Endothelial cell of umbilical vein (primary cell): Measurements from ENCODE around the gene EHBP1L1. TPM values are rescaled to one million over a fixed set of nuclear protein-coding genes. Genes with fewer than 3 reads are reported as not detected.

Source experiments
- BruUV-seq: library from RNA; stranded (reverse); fragments of 400-500 nt; replicated peaks from 2 replicates; lab custom pipeline; 2021; lab: Mats Ljungman, UMichigan
- CTCF ChIA-PET: fragments of 300-600, 350-600 bp; sonication (Branson Sonifier 250); formaldehyde crosslinking; loops from one replicate; lab custom pipeline; 2021; ENCODE audit warnings: antibody characterized with exemption, inconsistent platforms; lab: Charles Lee
- POLR2A ChIA-PET: fragments of 300-600, 350-600 bp; sonication (Branson Sonifier 250); formaldehyde crosslinking; loops from one replicate; lab custom pipeline; 2021; ENCODE audit warnings: antibody characterized with exemption, inconsistent platforms; lab: Charles Lee
- DNase-seq: peaks from one replicate; pipeline ENCODE4 v3.0.0-alpha.2; 2011; ENCODE audit warnings: low read depth, low spot score
- FAIRE-seq: peaks from 2 replicates; lab custom pipeline; 2011; peaks lifted over from hg19 to GRCh38; lab: Jason Lieb, UNC
- H2AFZ ChIP-seq: 2 replicates; pipeline ENCODE4 v1.6.0; 2012; ENCODE audit warnings: low read depth, low read length, control low read depth, inconsistent platforms
- H3K27ac ChIP-seq: 2 replicates; pipeline ENCODE4 v1.5.1; 2011; ENCODE audit warnings: low read depth, mild to moderate bottlenecking, control low read depth, low read length, moderate library complexity; ENCODE audit not compliant: insufficient read depth
- H3K27me3 ChIP-seq, 2 experiments: 2 replicates each; pipeline versions ENCODE4 v1.6.0 to v1.6.1; 2011; ENCODE audit warnings: low read length in 2 of 2, mixed read lengths in 1 of 2; ENCODE audit not compliant: control insufficient read depth in 2 of 2, insufficient read depth in 2 of 2
- H3K36me3 ChIP-seq, 2 experiments: 2 replicates in 1 of 2; 3 replicates in 1 of 2; pipeline ENCODE4 v1.5.1; 2011; ENCODE audit warnings: low read length in 2 of 2, mild to moderate bottlenecking in 1 of 2, moderate library complexity in 1 of 2; ENCODE audit not compliant: control insufficient read depth in 2 of 2, insufficient read depth in 2 of 2; ENCODE audit errors: extremely low read depth in 1 of 2
- H3K4me1 ChIP-seq: 3 replicates; pipeline ENCODE4 v1.5.1; 2011; ENCODE audit warnings: mild to moderate bottlenecking, low read length; ENCODE audit not compliant: control insufficient read depth, insufficient read depth; ENCODE audit errors: extremely low read depth
- H3K4me2 ChIP-seq: 2 replicates; pipeline ENCODE4 v1.6.1; 2011; ENCODE audit warnings: low read length, control low read depth, mixed read lengths; ENCODE audit not compliant: insufficient read depth
- H3K4me3 ChIP-seq, 3 experiments: fragments of 200-600 bp in 1 of 3; sonication (generic), shearing (Covaris generic) in 1 of 3; replicated peaks in 1 of 3; 2 replicates each; pipeline ENCODE4 v1.5.1; 2011 to 2016; ENCODE audit warnings: control low read depth in 3 of 3, low read length in 3 of 3, mild to moderate bottlenecking in 2 of 3, inconsistent platforms in 1 of 3, low read depth in 1 of 3, moderate library complexity in 1 of 3; ENCODE audit not compliant: insufficient read depth in 1 of 3
- H3K79me2 ChIP-seq: 2 replicates; pipeline ENCODE4 v1.6.0; 2012; ENCODE audit warnings: low read length, inconsistent platforms; ENCODE audit not compliant: control insufficient read depth, insufficient read depth
- H3K9ac ChIP-seq: replicated peaks from 2 replicates; pipeline ENCODE3; 2011; ENCODE audit warnings: low read length, control low read depth; ENCODE audit not compliant: insufficient read depth; ENCODE audit errors: extremely low read depth
- H3K9me1 ChIP-seq: replicated peaks from 3 replicates; pipeline ENCODE4 v1.6.0; 2011; ENCODE audit warnings: mild to moderate bottlenecking, low read length; ENCODE audit not compliant: control insufficient read depth, insufficient read depth; ENCODE audit errors: extremely low read depth
- H3K9me3 ChIP-seq: replicated peaks from 2 replicates; pipeline ENCODE4 v1.5.1; 2012; ENCODE audit warnings: low read length, inconsistent platforms; ENCODE audit not compliant: control insufficient read depth, insufficient read depth
- H4K20me1 ChIP-seq: replicated peaks from 2 replicates; pipeline ENCODE3; 2011; ENCODE audit warnings: mild to moderate bottlenecking, low read length; ENCODE audit not compliant: control insufficient read depth, insufficient read depth; ENCODE audit errors: extremely low read depth
- CTCF ChIP-seq, 2 donors: IDR thresholded peaks; 1 replicate in 1 of 2; 2 replicates in 1 of 2; pipeline ENCODE4 v1.5.1; 2011; ENCODE audit warnings: low read length in 2 of 2, mild to moderate bottlenecking in 2 of 2, moderate library complexity in 2 of 2, control low read depth in 1 of 2, inconsistent platforms in 1 of 2, low read depth in 1 of 2; ENCODE audit not compliant: insufficient read depth in 1 of 2; ENCODE audit errors: extremely low read depth in 1 of 2
- EZH2 ChIP-seq: IDR thresholded peaks from 2 replicates; pipeline ENCODE4 v1.6.1; 2012; ENCODE audit warnings: borderline replicate concordance, low read depth, mild to moderate bottlenecking, moderate library complexity, low read length, inconsistent platforms; ENCODE audit not compliant: severe bottlenecking
- FOS ChIP-seq: IDR thresholded peaks from 2 replicates; pipeline ENCODE4 v1.6.1; 2011; ENCODE audit warnings: mild to moderate bottlenecking, low read length, moderate library complexity, borderline replicate concordance; ENCODE audit not compliant: insufficient read depth
- GATA2 ChIP-seq: IDR thresholded peaks from 2 replicates; pipeline ENCODE4 v1.7.0; 2011; ENCODE audit warnings: low read depth, mild to moderate bottlenecking, moderate library complexity, mixed read lengths, low read length; ENCODE audit not compliant: insufficient read length, insufficient read depth
- JUN ChIP-seq: IDR thresholded peaks from 2 replicates; pipeline ENCODE4 v1.6.1; 2011; ENCODE audit warnings: borderline replicate concordance, low read depth; ENCODE audit not compliant: insufficient read length, insufficient read depth
- MYC ChIP-seq: IDR thresholded peaks from one replicate; pipeline ENCODE4 v1.6.1; 2011; ENCODE audit warnings: mild to moderate bottlenecking, low read depth, low read length
- POLR2A ChIP-seq: IDR thresholded peaks from 2 replicates; pipeline ENCODE4 v1.6.1; 2012; ENCODE audit warnings: low read depth, mild to moderate bottlenecking, control low read depth, low read length
- POLR2AphosphoS5 ChIP-seq: IDR thresholded peaks from 2 replicates; pipeline ENCODE4 v1.6.1; 2012; ENCODE audit warnings: low read depth, mild to moderate bottlenecking, control low read depth, low read length, moderate library complexity; ENCODE audit not compliant: insufficient read depth
- dilution Hi-C: fragments of 300-500 bp; cut with MboI; formaldehyde crosslinking; loops from one replicate; pipeline ENCODE4 v1.15.0; 2019; ENCODE audit warnings: low sequenced_read_pairs; ENCODE audit not compliant: extremely low pct_ligation_motif_present
- intact Hi-C: fragments of 100-400 bp; cut with micrococcal nuclease; formaldehyde crosslinking; loops from one replicate; pipeline ENCODE4 v1.10.0; 2022
- polyA plus RNA-seq, 4 experiments: library from polyadenylated mRNA; depleted of rRNA in 3 of 4; stranded (reverse) in 3 of 4; unstranded in 1 of 4; fragments of >200 nt; gene quantifications; 2 replicates each; pipeline versions ENCODE4 v1.2.1 to v1.2.3, GENCODE V29; 2011 to 2012; ENCODE audit warnings: missing spikeins in 1 of 4
- total RNA-seq: library from RNA; stranded (reverse); gene quantifications from 2 replicates; pipeline ENCODE4 v1.2.3, GENCODE V29; 2021
- TF ChIP-seq, protein P1 (sequence below): IDR thresholded peaks from 2 replicates; pipeline ENCODE4 v1.6.1; 2011; ENCODE audit not compliant: insufficient read depth, insufficient read length

EHBP1L1 gene
- total and polyA plus RNA-seq, 2 donors (not counting 3 experiments of a cell fraction or from before 2014, with no cell fraction given) = 12.7 to 19.7 TPM

DNA sequence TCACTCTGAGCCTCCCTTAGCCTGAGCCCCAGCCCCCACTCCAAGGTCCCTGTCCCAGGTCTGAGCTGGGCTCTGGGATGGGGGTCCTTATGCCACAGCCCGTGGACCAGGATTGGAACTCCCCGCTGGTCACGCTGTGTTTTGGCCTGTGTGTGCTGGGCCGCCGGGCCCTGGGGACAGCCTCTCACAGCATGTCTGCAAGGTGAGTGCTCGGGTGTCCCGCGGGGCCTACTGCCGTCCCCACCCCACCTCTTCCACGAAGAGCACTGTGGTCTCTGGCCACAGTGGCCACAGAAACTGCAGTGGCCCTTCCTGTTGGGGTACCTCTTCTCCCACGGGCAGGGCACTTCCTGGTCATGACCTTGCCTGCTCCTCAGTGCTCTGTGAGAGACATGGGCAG lies 58.6 kb downstream of the EHBP1L1 start:
- H2AFZ ChIP-seq = no peak overlapping the region
- peaks cover 9 to 45% of the 10 kb centered on the region in 2 experiments for H3K36me3 ChIP-seq
- peaks cover 6% of the 10 kb centered on the region for H3K79me2 ChIP-seq
- no peak overlapping the region for H3K9ac ChIP-seq
- TF ChIP-seq CTCF (IDR thresholded peaks at IDR 0.05; ENCODE audit: extremely low read depth in 1 of 2, insufficient read depth in 1 of 2, low read depth in 1 of 2, low read length in 2 of 2) (no peak), FOS (no peak), GATA2 (no peak), POLR2A (no peak), MYC (no peak), JUN (no peak), POLR2AphosphoS5 (no peak), EZH2 (no peak)
- TF ChIP-seq, protein P1, sequence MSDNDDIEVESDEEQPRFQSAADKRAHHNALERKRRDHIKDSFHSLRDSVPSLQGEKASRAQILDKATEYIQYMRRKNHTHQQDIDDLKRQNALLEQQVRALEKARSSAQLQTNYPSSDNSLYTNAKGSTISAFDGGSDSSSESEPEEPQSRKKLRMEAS = no peak
- H3K9me3 ChIP-seq = no peaks in the 10 kb centered on the region
- DNase-seq (no peak), FAIRE-seq (no peak)
- H3K4me2 ChIP-seq = no peak overlapping the region
- peaks cover 13% of the 10 kb centered on the region for H3K4me1 ChIP-seq
- BruUV-seq = no TSS peak
- no peaks in the 10 kb centered on the region for H4K20me1 ChIP-seq
- no peaks in the 10 kb centered on the region for H3K27me3 ChIP-seq
- dilution Hi-C loops (no loop called here), intact Hi-C loops (no loop called here)
- H3K4me3 ChIP-seq = no peak overlapping the region
- ChIA-PET POLR2A (no interaction called here), CTCF (no interaction called here)
- no peaks in the 10 kb centered on the region for H3K9me1 ChIP-seq
- no peak overlapping the region for H3K27ac ChIP-seq
